GM23338 (cell line): ENCODE results near the gene TPP1.

Experiments used
- CREB1 ChIP-seq: fragments of 250-450 bp; sonication (Bioruptor Pico); IDR thresholded peaks from 2 replicates; pipeline ENCODE4 v1.5.0; 2020; ENCODE audit warnings: low read depth, mild to moderate bottlenecking, moderate library complexity
- EZH2 ChIP-seq: fragments of 200-600 bp; sonication (generic); IDR thresholded peaks from one replicate; pipeline ENCODE4 v1.8.0; 2017; ENCODE audit warnings: antibody characterized with exemption, mild to moderate bottlenecking, low read depth; ENCODE audit not compliant: unreplicated experiment
- EZH2phosphoT487 ChIP-seq: fragments of 200-600 bp; sonication (generic); IDR thresholded peaks from one replicate; pipeline ENCODE4 v1.8.1; 2018; ENCODE audit warnings: antibody characterized with exemption; ENCODE audit not compliant: unreplicated experiment
- POLR2AphosphoS5 ChIP-seq: IDR thresholded peaks from 2 replicates; pipeline ENCODE4 v1.6.1; 2016; ENCODE audit warnings: antibody characterized with exemption, low read depth
- STAT1 ChIP-seq: IDR thresholded peaks from one replicate; pipeline ENCODE4 v1.6.1; 2016; ENCODE audit warnings: antibody characterized with exemption; ENCODE audit not compliant: unreplicated experiment
- ZNF114 ChIP-seq: fragments of 250-450 bp; sonication (Bioruptor Pico); IDR thresholded peaks from 2 replicates; pipeline ENCODE4 v1.5.0; 2020; ENCODE audit warnings: mild to moderate bottlenecking, moderate library complexity
- TF ChIP-seq, protein P1 (sequence below), 2 experiments: fragments of 200-600 bp in 1 of 2; sonication (generic) in 1 of 2; conservative IDR thresholded peaks; 2 replicates each; pipeline versions ENCODE4 v1.5.1 to v1.6.1; 2016 to 2017; ENCODE audit warnings: antibody characterized with exemption in 2 of 2, low read depth in 2 of 2, mild to moderate bottlenecking in 2 of 2, moderate library complexity in 1 of 2
- TF ChIP-seq, protein P2 (sequence below): IDR thresholded peaks from one replicate; pipeline ENCODE4 v1.6.1; 2018; ENCODE audit warnings: antibody characterized with exemption; ENCODE audit not compliant: unreplicated experiment

DNA sequence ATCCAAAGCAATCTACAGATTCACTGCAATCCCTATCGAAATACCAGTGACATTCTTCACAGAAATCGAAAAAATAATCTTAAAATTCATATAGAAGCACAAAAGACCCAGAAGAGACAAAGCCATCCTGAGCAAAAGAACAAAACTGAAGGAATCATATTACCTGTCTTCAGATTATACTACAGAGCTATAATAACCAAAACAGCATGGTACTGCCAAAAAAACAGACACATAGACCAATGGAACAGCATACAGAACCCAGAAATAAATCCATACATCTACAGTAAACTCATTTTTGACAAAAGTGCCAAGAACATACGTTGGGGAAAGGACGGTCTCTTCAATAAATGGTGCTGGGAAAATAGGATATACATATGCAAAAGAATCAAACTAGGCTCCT lies 34.7 kb downstream of the TPP1 start:
- no peak for TF ChIP-seq EZH2
- TF ChIP-seq, protein P1, sequence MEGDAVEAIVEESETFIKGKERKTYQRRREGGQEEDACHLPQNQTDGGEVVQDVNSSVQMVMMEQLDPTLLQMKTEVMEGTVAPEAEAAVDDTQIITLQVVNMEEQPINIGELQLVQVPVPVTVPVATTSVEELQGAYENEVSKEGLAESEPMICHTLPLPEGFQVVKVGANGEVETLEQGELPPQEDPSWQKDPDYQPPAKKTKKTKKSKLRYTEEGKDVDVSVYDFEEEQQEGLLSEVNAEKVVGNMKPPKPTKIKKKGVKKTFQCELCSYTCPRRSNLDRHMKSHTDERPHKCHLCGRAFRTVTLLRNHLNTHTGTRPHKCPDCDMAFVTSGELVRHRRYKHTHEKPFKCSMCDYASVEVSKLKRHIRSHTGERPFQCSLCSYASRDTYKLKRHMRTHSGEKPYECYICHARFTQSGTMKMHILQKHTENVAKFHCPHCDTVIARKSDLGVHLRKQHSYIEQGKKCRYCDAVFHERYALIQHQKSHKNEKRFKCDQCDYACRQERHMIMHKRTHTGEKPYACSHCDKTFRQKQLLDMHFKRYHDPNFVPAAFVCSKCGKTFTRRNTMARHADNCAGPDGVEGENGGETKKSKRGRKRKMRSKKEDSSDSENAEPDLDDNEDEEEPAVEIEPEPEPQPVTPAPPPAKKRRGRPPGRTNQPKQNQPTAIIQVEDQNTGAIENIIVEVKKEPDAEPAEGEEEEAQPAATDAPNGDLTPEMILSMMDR (conservative IDR thresholded peaks at IDR 0.05; ENCODE audit: low read depth in 2 of 2), result no peak
- no peak for TF ChIP-seq POLR2AphosphoS5
- no peak for TF ChIP-seq EZH2phosphoT487
- TF ChIP-seq STAT1, result no peak
- TF ChIP-seq ZNF114 (CRISPR knock-in tag), result no peak
- no peak for TF ChIP-seq CREB1 (CRISPR knock-in tag)
- TF ChIP-seq, protein P2, sequence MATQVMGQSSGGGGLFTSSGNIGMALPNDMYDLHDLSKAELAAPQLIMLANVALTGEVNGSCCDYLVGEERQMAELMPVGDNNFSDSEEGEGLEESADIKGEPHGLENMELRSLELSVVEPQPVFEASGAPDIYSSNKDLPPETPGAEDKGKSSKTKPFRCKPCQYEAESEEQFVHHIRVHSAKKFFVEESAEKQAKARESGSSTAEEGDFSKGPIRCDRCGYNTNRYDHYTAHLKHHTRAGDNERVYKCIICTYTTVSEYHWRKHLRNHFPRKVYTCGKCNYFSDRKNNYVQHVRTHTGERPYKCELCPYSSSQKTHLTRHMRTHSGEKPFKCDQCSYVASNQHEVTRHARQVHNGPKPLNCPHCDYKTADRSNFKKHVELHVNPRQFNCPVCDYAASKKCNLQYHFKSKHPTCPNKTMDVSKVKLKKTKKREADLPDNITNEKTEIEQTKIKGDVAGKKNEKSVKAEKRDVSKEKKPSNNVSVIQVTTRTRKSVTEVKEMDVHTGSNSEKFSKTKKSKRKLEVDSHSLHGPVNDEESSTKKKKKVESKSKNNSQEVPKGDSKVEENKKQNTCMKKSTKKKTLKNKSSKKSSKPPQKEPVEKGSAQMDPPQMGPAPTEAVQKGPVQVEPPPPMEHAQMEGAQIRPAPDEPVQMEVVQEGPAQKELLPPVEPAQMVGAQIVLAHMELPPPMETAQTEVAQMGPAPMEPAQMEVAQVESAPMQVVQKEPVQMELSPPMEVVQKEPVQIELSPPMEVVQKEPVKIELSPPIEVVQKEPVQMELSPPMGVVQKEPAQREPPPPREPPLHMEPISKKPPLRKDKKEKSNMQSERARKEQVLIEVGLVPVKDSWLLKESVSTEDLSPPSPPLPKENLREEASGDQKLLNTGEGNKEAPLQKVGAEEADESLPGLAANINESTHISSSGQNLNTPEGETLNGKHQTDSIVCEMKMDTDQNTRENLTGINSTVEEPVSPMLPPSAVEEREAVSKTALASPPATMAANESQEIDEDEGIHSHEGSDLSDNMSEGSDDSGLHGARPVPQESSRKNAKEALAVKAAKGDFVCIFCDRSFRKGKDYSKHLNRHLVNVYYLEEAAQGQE, result no peak
